HCT116 (cell line): ENCODE data around the gene PRR7. TPM values are rescaled to one million over a fixed set of nuclear protein-coding genes. Genes with fewer than 3 reads are reported as not detected.

Experiments
- ATAC-seq: fragments of 200-7000 bp; cut with Tn5 transposase; 2 replicates; pipeline ENCODE4 v1.9.1; 2020; ENCODE audit warnings: mild to moderate bottlenecking, moderate library complexity
- BruUV-seq: library from RNA; stranded (reverse); fragments of 400-500 nt; replicated peaks from 2 replicates; lab custom pipeline; 2021; lab: Mats Ljungman, UMichigan
- CTCF ChIA-PET: fragments of 300-600 bp; sonication (Branson Sonifier 250); formaldehyde crosslinking; loops from one replicate; lab custom pipeline; 2021; ENCODE audit warnings: antibody characterized with exemption; lab: Charles Lee
- POLR2A ChIA-PET: fragments of 300-600, 350-600 bp; sonication (Branson Sonifier 250); formaldehyde crosslinking; loops from one replicate; lab custom pipeline; 2021; ENCODE audit warnings: antibody characterized with exemption; lab: Charles Lee
- RAD21 ChIA-PET, 2 experiments: fragments of 300-600 bp; sonication (Branson Sonifier 250); formaldehyde crosslinking; loops; one replicate each; lab custom pipeline; 2023; ENCODE audit warnings: low total read pairs in 2 of 2; ENCODE audit not compliant: uncharacterized antibody in 2 of 2, unreplicated experiment in 2 of 2, low non-redundant PET in 1 of 2; lab: Charles Lee
- DNase-seq: peaks from one replicate; pipeline ENCODE4 v3.0.0-alpha.2; 2010; ENCODE audit warnings: low read depth, low spot score
- H2AFZ ChIP-seq: fragments of 200-600 bp; shearing (Covaris generic), sonication (generic); 2 replicates; pipeline ENCODE4 v1.6.1; 2017; ENCODE audit warnings: low read depth, mixed run types, mixed read lengths, antibody characterized with exemption, low read length; ENCODE audit not compliant: poor library complexity, severe bottlenecking
- H3K27ac ChIP-seq: 2 replicates; pipeline ENCODE4 v1.5.1; 2012; ENCODE audit warnings: low read depth, low read length
- H3K27me3 ChIP-seq: fragments of 200-600 bp; sonication (generic); 2 replicates; pipeline ENCODE4 v1.6.1; 2016; ENCODE audit warnings: mixed run types, low read length, mixed read lengths; ENCODE audit not compliant: insufficient read depth
- H3K36me3 ChIP-seq, 2 experiments: fragments of 200-500 bp in 1 of 2; fragments of 200-600 bp in 1 of 2; sonication (Bioruptor generic) in 1 of 2; sonication (generic) in 1 of 2; 2 replicates each; pipeline versions ENCODE4 v1.5.1 to v1.6.1; 2014 to 2016; ENCODE audit warnings: low read length in 2 of 2, inconsistent platforms in 1 of 2, mixed read lengths in 1 of 2, mixed run types in 1 of 2; ENCODE audit not compliant: insufficient read depth in 2 of 2, control insufficient read depth in 1 of 2
- H3K4me1 ChIP-seq, 2 experiments: fragments of 200-600 bp in 1 of 2; sonication (generic) in 1 of 2; 2 replicates each; pipeline versions ENCODE4 v1.5.1 to v1.6.1; 2012 to 2017; ENCODE audit warnings: low read length in 2 of 2, inconsistent platforms in 1 of 2, mild to moderate bottlenecking in 1 of 2, mixed read lengths in 1 of 2, mixed run types in 1 of 2, moderate library complexity in 1 of 2; ENCODE audit not compliant: insufficient read depth in 2 of 2, control insufficient read depth in 1 of 2
- H3K4me2 ChIP-seq: fragments of 200-600 bp; sonication (generic); 2 replicates; pipeline ENCODE4 v1.6.1; 2017; ENCODE audit warnings: mixed run types, low read length, mixed read lengths
- H3K4me3 ChIP-seq, 2 experiments: fragments of 200-600 bp in 1 of 2; sonication (generic) in 1 of 2; replicated peaks in 1 of 2; 2 replicates each; pipeline ENCODE4 v1.5.1; 2011 to 2016; ENCODE audit warnings: low read length in 2 of 2, control low read depth in 1 of 2, low read depth in 1 of 2, mild to moderate bottlenecking in 1 of 2, mixed read lengths in 1 of 2, mixed run types in 1 of 2
- H3K79me2 ChIP-seq: fragments of 200-600 bp; sonication (generic); 2 replicates; pipeline ENCODE4 v1.6.1; 2017; ENCODE audit warnings: mild to moderate bottlenecking, mixed run types, low read length, moderate library complexity, mixed read lengths; ENCODE audit not compliant: insufficient read depth
- H3K9ac ChIP-seq: fragments of 200-600 bp; sonication (generic); 2 replicates; pipeline ENCODE4 v1.6.1; 2016; ENCODE audit warnings: low read length, mixed read lengths
- H3K9me2 ChIP-seq: fragments of 200-600 bp; sonication (generic), shearing (Covaris generic); 2 replicates; pipeline ENCODE4 v1.6.1; 2017; ENCODE audit warnings: mixed run types, mild to moderate bottlenecking, moderate library complexity; ENCODE audit not compliant: insufficient read depth
- H3K9me3 ChIP-seq, 2 experiments: fragments of 200-500 bp in 1 of 2; fragments of 200-600 bp in 1 of 2; sonication (Bioruptor generic) in 1 of 2; sonication (generic) in 1 of 2; 2 replicates each; pipeline ENCODE4 v1.6.1; 2014 to 2017; ENCODE audit warnings: low read length in 2 of 2, mixed read lengths in 2 of 2, inconsistent platforms in 1 of 2, low read depth in 1 of 2, mild to moderate bottlenecking in 1 of 2, mixed run types in 1 of 2, moderate library complexity in 1 of 2; ENCODE audit not compliant: control insufficient read depth in 1 of 2, insufficient read depth in 1 of 2
- H4K20me1 ChIP-seq: fragments of 200-600 bp; sonication (generic), shearing (Covaris generic); 2 replicates; pipeline ENCODE4 v1.6.1; 2017; ENCODE audit warnings: mixed run types, mild to moderate bottlenecking, moderate library complexity; ENCODE audit not compliant: insufficient read depth
- ATF3 ChIP-seq: IDR thresholded peaks from 2 replicates; pipeline ENCODE4 v1.6.1; 2012
- CBX3 ChIP-seq: IDR thresholded peaks from 2 replicates; pipeline ENCODE4 v1.6.1; 2012; ENCODE audit warnings: low read depth
- CEBPB ChIP-seq: IDR thresholded peaks from 2 replicates; pipeline ENCODE4 v1.6.1; 2012; ENCODE audit warnings: low read depth
- ELF1 ChIP-seq: IDR thresholded peaks from 2 replicates; pipeline ENCODE4 v1.6.1; 2012; ENCODE audit warnings: low read depth, borderline replicate concordance
- EZH2 ChIP-seq: fragments of 200-600 bp; sonication (generic); IDR thresholded peaks from 2 replicates; pipeline ENCODE4 v1.6.1; 2017; ENCODE audit warnings: antibody characterized with exemption, mixed run types
- FOSL1 ChIP-seq: IDR thresholded peaks from 2 replicates; pipeline ENCODE4 v1.6.1; 2012; ENCODE audit warnings: low read depth
- JUND ChIP-seq: IDR thresholded peaks from 2 replicates; pipeline ENCODE4 v1.6.1; 2012
- MAX ChIP-seq: IDR thresholded peaks from 2 replicates; pipeline ENCODE4 v1.6.1; 2012
- POLR2A ChIP-seq: IDR thresholded peaks from 2 replicates; pipeline ENCODE4 v1.7.0; 2011; ENCODE audit warnings: borderline replicate concordance; ENCODE audit not compliant: insufficient read depth, insufficient read length; ENCODE audit errors: extremely low read depth
- POLR2AphosphoS5 ChIP-seq: IDR thresholded peaks from 2 replicates; pipeline ENCODE4 v1.6.1; 2011; ENCODE audit warnings: mild to moderate bottlenecking, low read depth, low read length, moderate library complexity
- REST ChIP-seq: IDR thresholded peaks from 2 replicates; pipeline ENCODE4 v1.6.1; 2012; ENCODE audit warnings: low read depth
- SIN3A ChIP-seq: IDR thresholded peaks from 2 replicates; pipeline ENCODE4 v1.6.1; 2012; ENCODE audit warnings: low read depth
- SP1 ChIP-seq: IDR thresholded peaks from 2 replicates; pipeline ENCODE4 v1.6.1; 2012; ENCODE audit warnings: low read depth
- SRF ChIP-seq: IDR thresholded peaks from 2 replicates; pipeline ENCODE4 v1.6.1; 2012; ENCODE audit warnings: low read depth
- TCF7L2 ChIP-seq: IDR thresholded peaks from 2 replicates; pipeline ENCODE4 v1.7.0; 2011; ENCODE audit warnings: borderline replicate concordance, inconsistent platforms; ENCODE audit not compliant: insufficient read depth, insufficient read length; ENCODE audit errors: extremely low read depth
- YY1 ChIP-seq: IDR thresholded peaks from 2 replicates; pipeline ENCODE4 v1.6.1; 2011; ENCODE audit warnings: low read length, low read depth, moderate library complexity, mild to moderate bottlenecking; ENCODE audit not compliant: insufficient replicate concordance; ENCODE audit errors: extremely low read depth
- ZBTB33 ChIP-seq: IDR thresholded peaks from 2 replicates; pipeline ENCODE4 v1.6.1; 2011; ENCODE audit warnings: mild to moderate bottlenecking, low read length, moderate library complexity; ENCODE audit not compliant: insufficient replicate concordance; ENCODE audit errors: extremely low read depth
- ZFX ChIP-seq: fragments of 450-650 bp; IDR thresholded peaks from 2 replicates; pipeline ENCODE4 v1.6.1; 2017
- intact Hi-C: fragments of 100-400 bp; cut with micrococcal nuclease; formaldehyde crosslinking; loops from 2 replicates; pipeline ENCODE4 v1.10.0; 2022
- total RNA-seq: library from RNA; stranded (reverse); gene quantifications from one replicate; pipeline ENCODE4 v1.2.1, GENCODE V29; 2021; ENCODE audit not compliant: unreplicated experiment
- TF ChIP-seq, protein P1 (sequence below), 3 experiments: fragments of 200-600 bp in 1 of 3; sonication (generic) in 1 of 3; IDR thresholded peaks in 2 of 3; conservative IDR thresholded peaks in 1 of 3; 2 replicates each; pipeline ENCODE4 v1.5.1; 2012 to 2017; ENCODE audit warnings: low read depth in 2 of 3, low read length in 2 of 3, antibody characterized with exemption in 1 of 3, borderline replicate concordance in 1 of 3, control low read depth in 1 of 3, mild to moderate bottlenecking in 1 of 3, mixed read lengths in 1 of 3, mixed run types in 1 of 3, moderate library complexity in 1 of 3; ENCODE audit not compliant: insufficient read depth in 1 of 3

The PRR7 gene
- total RNA-seq, 1 experiment from 2014 or later, result 39.9 TPM

DNA sequence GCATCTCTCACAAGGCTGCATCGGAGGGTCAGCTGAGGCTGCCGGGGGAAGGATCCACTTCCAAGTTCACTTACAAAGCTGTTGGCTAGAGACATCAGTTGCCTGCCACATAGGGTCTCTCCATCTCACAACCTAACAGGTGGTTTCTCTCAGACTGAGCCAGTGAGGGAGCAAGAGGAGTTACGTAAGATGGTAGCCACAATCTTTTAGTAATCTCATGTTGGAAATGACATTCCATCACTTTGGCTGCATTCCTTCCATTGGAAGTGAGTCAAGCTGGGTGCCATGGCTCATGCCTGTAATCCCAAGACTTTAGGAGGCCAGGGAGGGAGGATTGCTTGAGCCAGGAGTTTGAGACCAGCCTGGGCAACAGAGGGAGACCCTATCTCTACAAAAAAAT is 27.6 kb upstream of the PRR7 start:
- Histone ChIP-seq H2AFZ (no peak overlapping the region), H3K27ac (no peak overlapping the region), H3K36me3 (no peaks in the 10 kb centered on the region), H3K4me3 (no peak overlapping the region), H3K4me1 (no peaks in the 10 kb centered on the region; a peak in 1 of 4 replicates), H3K79me2 (no peaks in the 10 kb centered on the region), H3K27me3 (no peaks in the 10 kb centered on the region), H3K9me2 (no peaks in the 10 kb centered on the region)
- ATAC-seq, result no peak
- RAD21 ChIA-PET, result no interaction called here
- CTCF ChIA-PET, result interaction anchor here (1.3 kb wide), 1 partner anchor 15 kb away, joined by 6 read pairs; no protein-coding TSS in a partner anchor
- no peak for DNase-seq
- intact Hi-C loops, result no loop called here
- no TSS peak for BruUV-seq
- TF ChIP-seq ZFX, result no peak
- TF ChIP-seq TCF7L2, result no peak
- TF ChIP-seq SIN3A, result no peak
- TF ChIP-seq ZBTB33, result no peak
- TF ChIP-seq, protein P1, sequence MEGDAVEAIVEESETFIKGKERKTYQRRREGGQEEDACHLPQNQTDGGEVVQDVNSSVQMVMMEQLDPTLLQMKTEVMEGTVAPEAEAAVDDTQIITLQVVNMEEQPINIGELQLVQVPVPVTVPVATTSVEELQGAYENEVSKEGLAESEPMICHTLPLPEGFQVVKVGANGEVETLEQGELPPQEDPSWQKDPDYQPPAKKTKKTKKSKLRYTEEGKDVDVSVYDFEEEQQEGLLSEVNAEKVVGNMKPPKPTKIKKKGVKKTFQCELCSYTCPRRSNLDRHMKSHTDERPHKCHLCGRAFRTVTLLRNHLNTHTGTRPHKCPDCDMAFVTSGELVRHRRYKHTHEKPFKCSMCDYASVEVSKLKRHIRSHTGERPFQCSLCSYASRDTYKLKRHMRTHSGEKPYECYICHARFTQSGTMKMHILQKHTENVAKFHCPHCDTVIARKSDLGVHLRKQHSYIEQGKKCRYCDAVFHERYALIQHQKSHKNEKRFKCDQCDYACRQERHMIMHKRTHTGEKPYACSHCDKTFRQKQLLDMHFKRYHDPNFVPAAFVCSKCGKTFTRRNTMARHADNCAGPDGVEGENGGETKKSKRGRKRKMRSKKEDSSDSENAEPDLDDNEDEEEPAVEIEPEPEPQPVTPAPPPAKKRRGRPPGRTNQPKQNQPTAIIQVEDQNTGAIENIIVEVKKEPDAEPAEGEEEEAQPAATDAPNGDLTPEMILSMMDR (IDR thresholded peaks at IDR 0.05 in 2 of 3, conservative IDR thresholded peaks at IDR 0.05 in 1 of 3; ENCODE audit: borderline replicate concordance in 1 of 3, insufficient read depth in 1 of 3, low read depth in 2 of 3, low read length in 2 of 3), result no peak
- no peak for TF ChIP-seq SRF
- TF ChIP-seq CEBPB, result no peak
- no peak for TF ChIP-seq JUND
- TF ChIP-seq MAX, result no peak
- TF ChIP-seq ELF1, result no peak
- no peak for TF ChIP-seq EZH2
- TF ChIP-seq ATF3, result no peak
- TF ChIP-seq FOSL1, result no peak
- TF ChIP-seq YY1, result no peak
- TF ChIP-seq POLR2A, result no peak
- no peak for TF ChIP-seq REST
- TF ChIP-seq CBX3, result no peak
- TF ChIP-seq SP1, result no peak
- no peak for TF ChIP-seq POLR2AphosphoS5
- TF ChIP-seq, all 23 proteins: peak for 0
- no peak overlapping the region for H3K4me2 ChIP-seq
- POLR2A ChIA-PET, result no interaction called here
- H3K9me3 ChIP-seq, result no peaks in the 10 kb centered on the region
- no peaks in the 10 kb centered on the region for H4K20me1 ChIP-seq
- H3K9ac ChIP-seq, result no peak overlapping the region
